Suprapubic skin (tissue), 4 donors: Measurements from ENCODE around the gene ATP2A2. TPM values are rescaled to one million over a fixed set of nuclear protein-coding genes. Genes with fewer than 3 reads are reported as not detected.

Experiments used
- DNase-seq, 2 donors: peaks; one replicate each; pipeline ENCODE4 v3.0.0-alpha.2; 2019; ENCODE audit warnings: low spot score in 2 of 2
- H3K27ac ChIP-seq: fragments of 200-600 bp; sonication (generic); one replicate; pipeline ENCODE4 v1.5.1; 2019
- H3K27me3 ChIP-seq: fragments of 200-600 bp; sonication (generic); one replicate; pipeline ENCODE4 v1.5.1; 2019
- H3K36me3 ChIP-seq: fragments of 200-600 bp; sonication (generic); one replicate; pipeline ENCODE4 v1.5.1; 2019
- H3K4me1 ChIP-seq: fragments of 200-600 bp; sonication (generic); one replicate; pipeline ENCODE4 v1.5.1; 2019
- H3K4me3 ChIP-seq: fragments of 200-600 bp; sonication (generic); one replicate; pipeline ENCODE4 v1.5.1; 2019; ENCODE audit warnings: mild to moderate bottlenecking
- H3K9me3 ChIP-seq: fragments of 200-600 bp; sonication (generic); one replicate; pipeline ENCODE4 v1.5.1; 2019
- CTCF ChIP-seq, 2 donors: fragments of 200-600 bp in 1 of 2; fragments of 450-650 bp in 1 of 2; sonication (generic) in 1 of 2; IDR thresholded peaks; one replicate each; pipeline ENCODE4 v1.5.1; 2016 to 2019; ENCODE audit warnings: antibody characterized with exemption in 2 of 2, mild to moderate bottlenecking in 1 of 2, moderate library complexity in 1 of 2
- EP300 ChIP-seq: sonication (generic); formaldehyde crosslinking; IDR thresholded peaks from one replicate; pipeline ENCODE4 v1.6.1; 2017; ENCODE audit warnings: antibody characterized with exemption
- POLR2A ChIP-seq, 2 donors: fragments of 450-650 bp; IDR thresholded peaks; one replicate each; pipeline ENCODE4 v1.6.1; 2017; ENCODE audit warnings: antibody characterized with exemption in 2 of 2, mild to moderate bottlenecking in 2 of 2, moderate library complexity in 2 of 2
- POLR2AphosphoS5 ChIP-seq, 3 donors: sonication (generic); formaldehyde crosslinking; IDR thresholded peaks; one replicate each; pipeline ENCODE4 v1.6.1; 2017; ENCODE audit warnings: antibody characterized with exemption in 3 of 3
- WGBS: methylation state at CpG from one replicate; pipeline ENCODE4 v1.1.5; 2018; 5-methylcytosine and 5-hydroxymethylcytosine counted together
- total RNA-seq, 4 donors: library from RNA; depleted of rRNA; stranded (reverse); fragments of >200 nt; gene quantifications; one replicate each; pipeline ENCODE4 v1.1.0, GENCODE V29; 2016

Gene ATP2A2
- total RNA-seq, 4 donors from 2014 or later: 95.9 to 138 (median 118) TPM

- H3K36me3 ChIP-seq: peaks cover 8% of the 10 kb centered on the region
- peaks cover 30% of the 10 kb centered on the region for H3K4me1 ChIP-seq
- WGBS: 70% methylated on average over 10 of the region's 10 CpGs
- H3K27me3 ChIP-seq: no peaks in the 10 kb centered on the region
- TF ChIP-seq POLR2A (IDR thresholded peaks at IDR 0.05): no peak
- no peak for TF ChIP-seq POLR2AphosphoS5 (IDR thresholded peaks at IDR 0.05)
- no peak for TF ChIP-seq EP300
- no peak for TF ChIP-seq CTCF (IDR thresholded peaks at IDR 0.05)
- no peak overlapping the region for H3K4me3 ChIP-seq
- no peak for DNase-seq
- H3K27ac ChIP-seq: no peak overlapping the region
- H3K9me3 ChIP-seq: no peaks in the 10 kb centered on the region
Measured at GRCh38 chr12:110312581-110313360, 31.7 kb downstream of the ATP2A2 start.

- no peak overlapping the region for H3K27ac ChIP-seq
- H3K36me3 ChIP-seq: peaks cover 16% of the 10 kb centered on the region
- H3K27me3 ChIP-seq: no peaks in the 10 kb centered on the region
- no peak for DNase-seq
- WGBS: 75% methylated on average over 2 of the region's 2 CpGs
- TF ChIP-seq POLR2A (IDR thresholded peaks at IDR 0.05) (no peak), CTCF (IDR thresholded peaks at IDR 0.05) (no peak), POLR2AphosphoS5 (IDR thresholded peaks at IDR 0.05) (no peak), EP300 (no peak)
- peaks cover 38% of the 10 kb centered on the region for H3K4me1 ChIP-seq
- H3K9me3 ChIP-seq: no peaks in the 10 kb centered on the region
- H3K4me3 ChIP-seq: no peak overlapping the region
Measured at GRCh38 chr12:110314308-110314707, 33.3 kb downstream of the ATP2A2 start.

GRCh38 chr12:110316861-110317260 lies 35.8 kb downstream of the ATP2A2 start:
- TF ChIP-seq CTCF (IDR thresholded peaks at IDR 0.05) (no peak), POLR2A (IDR thresholded peaks at IDR 0.05) (no peak), POLR2AphosphoS5 (IDR thresholded peaks at IDR 0.05) (no peak), EP300 (no peak)
- DNase-seq: no peak
- Histone ChIP-seq H3K4me1 (peaks cover 38% of the 10 kb centered on the region), H3K27me3 (no peaks in the 10 kb centered on the region), H3K36me3 (peaks cover 18% of the 10 kb centered on the region), H3K4me3 (no peak overlapping the region), H3K27ac (peak overlapping the region; percentile 62), H3K9me3 (no peaks in the 10 kb centered on the region)
- 28% methylated on average over 4 of the region's 4 CpGs for WGBS

GRCh38 chr12:110317911-110318310 lies 36.9 kb downstream of the ATP2A2 start:
- no peaks in the 10 kb centered on the region for H3K27me3 ChIP-seq
- WGBS: 50% methylated on average over 2 of the region's 2 CpGs
- no peak for TF ChIP-seq POLR2AphosphoS5 (IDR thresholded peaks at IDR 0.05)
- no peak for TF ChIP-seq CTCF (IDR thresholded peaks at IDR 0.05)
- no peak overlapping the region for H3K4me3 ChIP-seq
- DNase-seq: no peak
- H3K36me3 ChIP-seq: peaks cover 22% of the 10 kb centered on the region
- no peaks in the 10 kb centered on the region for H3K9me3 ChIP-seq
- peaks cover 38% of the 10 kb centered on the region for H3K4me1 ChIP-seq
- peak overlapping the region; percentile 51 for H3K27ac ChIP-seq

GRCh38 chr12:110320550-110320949 lies 39.5 kb downstream of the ATP2A2 start:
- 98% methylated on average over 3 of the region's 3 CpGs for WGBS
- Histone ChIP-seq H3K9me3 (no peaks in the 10 kb centered on the region), H3K27me3 (no peaks in the 10 kb centered on the region), H3K27ac (no peak overlapping the region), H3K4me3 (no peak overlapping the region), H3K4me1 (peaks cover 26% of the 10 kb centered on the region), H3K36me3 (peaks cover 32% of the 10 kb centered on the region)
- TF ChIP-seq CTCF (IDR thresholded peaks at IDR 0.05): no peak
- no peak for TF ChIP-seq EP300
- no peak for TF ChIP-seq POLR2AphosphoS5 (IDR thresholded peaks at IDR 0.05)
- TF ChIP-seq POLR2A (IDR thresholded peaks at IDR 0.05): no peak
- no peak for DNase-seq
